ENCODE results near the gene ABR. TPM values are rescaled to one million over a fixed set of nuclear protein-coding genes. Genes with fewer than 3 reads are reported as not detected.
"Not testable (repeated sequence)": the region's sequence is repeated elsewhere in the genome, so short reads cannot be mapped to it uniquely, and the experiment has no call there.

ABR gene
- polyA plus RNA-seq, 1 donor = 29.8 TPM

DNA sequence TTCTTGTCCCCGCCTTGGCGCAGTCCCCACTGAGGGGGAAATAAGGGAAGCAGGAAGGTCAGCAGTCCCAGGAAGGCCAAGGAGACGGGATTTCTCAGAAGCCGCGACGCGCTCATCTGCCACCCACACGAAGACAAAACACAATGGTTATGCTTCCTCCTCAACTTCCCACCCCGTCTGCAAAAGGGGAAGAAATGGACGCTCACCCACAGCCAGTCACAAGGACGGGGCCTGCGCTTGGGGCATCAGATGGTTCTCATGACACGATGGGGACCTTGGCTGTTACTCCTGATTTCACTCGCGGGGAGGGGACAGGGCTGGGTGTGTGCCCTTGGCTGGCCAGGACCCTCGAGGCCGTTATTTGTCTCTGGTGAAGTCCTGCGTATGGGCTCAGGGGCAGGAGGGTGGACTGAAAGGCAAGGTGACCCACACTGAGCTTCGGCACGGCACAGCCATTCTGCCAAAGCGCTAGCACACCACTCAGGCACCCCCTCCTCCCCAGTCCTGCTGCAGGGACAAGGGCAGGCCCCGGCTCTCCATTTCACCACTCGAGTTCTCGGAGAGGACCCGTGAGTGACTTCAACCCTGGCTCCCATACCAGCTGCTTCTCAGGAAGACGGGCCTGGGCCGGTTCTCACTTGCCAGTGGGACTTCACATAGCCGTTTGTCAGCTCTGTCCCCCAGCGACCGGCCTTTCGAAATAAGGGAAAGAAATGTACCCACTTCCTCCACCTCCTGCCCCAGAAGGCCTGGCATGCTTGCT, 84.5 kb downstream of the ABR start:
- DNase-seq (ENCODE audit: low read depth) = no peak

DNA sequence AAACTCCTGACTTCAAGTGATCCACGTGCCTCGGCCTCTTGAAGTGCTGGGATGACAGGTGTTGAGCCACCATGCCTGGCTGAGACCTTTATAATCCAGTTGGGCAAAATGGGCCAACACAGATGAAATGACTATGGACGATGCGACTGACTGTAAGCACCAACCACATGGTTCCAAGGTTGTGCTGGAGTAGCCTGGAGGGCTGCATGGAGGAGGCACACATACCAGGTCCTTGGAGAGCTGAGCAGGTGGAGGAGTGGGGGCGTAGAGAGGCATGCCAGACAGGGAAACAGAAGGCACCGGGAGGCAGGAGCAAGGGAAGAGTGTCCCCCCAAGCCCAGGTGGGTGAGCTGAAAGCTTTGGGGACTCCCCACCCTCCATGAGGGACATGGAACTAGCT, 85.2 kb downstream of the ABR start:
- DNase-seq (ENCODE audit: low read depth) = no peak

DNA sequence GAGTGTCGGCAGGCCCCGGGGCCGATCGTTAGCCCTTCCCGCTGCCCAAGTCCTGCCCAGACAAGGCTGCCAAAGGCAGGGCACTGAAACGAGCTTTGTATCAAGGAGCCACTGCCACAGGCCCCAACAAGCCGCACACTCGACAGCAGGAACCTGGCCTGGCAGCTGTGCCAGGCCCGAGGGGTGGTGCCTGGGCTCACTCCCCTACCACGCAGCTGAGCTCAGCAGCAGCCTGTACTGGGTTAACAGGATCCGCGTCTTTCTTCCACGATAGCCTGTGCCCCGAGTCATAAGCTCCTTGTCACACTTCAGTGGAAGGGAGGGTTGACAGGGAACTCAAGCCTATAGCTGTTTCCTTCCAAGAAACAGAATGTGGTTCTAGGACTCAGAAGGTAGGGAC, 87.9 kb downstream of the ABR start:
- no peak for DNase-seq (ENCODE audit: low read depth)

DNA sequence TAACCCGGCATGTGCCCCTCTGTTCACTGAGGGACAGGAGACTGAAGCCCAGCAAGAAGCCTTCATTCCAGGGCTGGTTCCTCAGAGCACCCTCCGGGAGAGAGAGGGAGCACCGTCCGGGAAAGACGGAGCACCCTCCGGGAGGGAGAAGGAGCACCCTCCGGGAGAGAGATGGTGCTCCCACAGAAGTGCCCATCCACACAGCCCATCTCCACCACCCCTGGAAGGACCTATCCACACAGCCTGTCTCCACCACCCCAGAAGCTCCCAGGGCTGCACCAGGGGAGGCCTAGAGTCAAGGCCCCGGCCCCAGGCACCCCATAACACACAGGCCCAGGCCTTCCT, 88.6 kb downstream of the ABR start:
- DNase-seq (ENCODE audit: low read depth) = no peak

DNA sequence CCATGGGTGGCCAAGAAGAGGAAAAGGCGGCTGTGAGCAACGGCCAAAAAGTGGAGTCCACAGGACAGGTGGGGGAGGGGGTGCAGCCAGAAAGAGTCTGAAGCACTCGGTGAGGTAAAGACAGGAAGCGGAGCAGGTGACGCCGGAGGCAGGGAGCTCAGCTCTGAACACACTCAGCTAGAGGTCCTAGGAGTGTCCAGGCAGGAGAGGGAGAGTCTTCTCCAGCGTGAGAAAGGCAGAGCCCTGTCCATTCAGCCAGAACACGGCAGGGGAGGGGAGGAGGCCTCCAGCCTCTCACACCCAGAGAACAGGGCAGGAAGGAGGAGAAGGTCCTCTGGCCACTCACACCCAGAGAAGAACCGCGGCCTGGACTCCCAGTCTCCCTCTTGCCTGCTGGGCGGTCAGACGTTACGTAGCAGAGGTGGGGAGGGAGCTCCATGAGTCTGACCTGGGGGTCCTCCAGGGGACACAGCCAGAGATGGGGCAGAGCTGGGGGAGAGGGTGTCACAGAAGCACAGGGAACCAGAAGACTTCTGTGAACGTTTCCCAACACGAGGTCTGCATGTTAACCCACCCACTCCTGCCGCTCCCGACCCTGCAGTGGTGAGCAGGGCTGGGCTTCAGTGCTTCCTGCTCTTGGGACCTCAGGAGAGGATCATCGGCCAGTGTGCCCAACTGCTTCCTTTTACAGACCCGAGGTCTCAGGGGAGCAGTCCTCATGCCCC, 89.2 kb downstream of the ABR start:
- no peak for DNase-seq (ENCODE audit: low read depth)

DNA sequence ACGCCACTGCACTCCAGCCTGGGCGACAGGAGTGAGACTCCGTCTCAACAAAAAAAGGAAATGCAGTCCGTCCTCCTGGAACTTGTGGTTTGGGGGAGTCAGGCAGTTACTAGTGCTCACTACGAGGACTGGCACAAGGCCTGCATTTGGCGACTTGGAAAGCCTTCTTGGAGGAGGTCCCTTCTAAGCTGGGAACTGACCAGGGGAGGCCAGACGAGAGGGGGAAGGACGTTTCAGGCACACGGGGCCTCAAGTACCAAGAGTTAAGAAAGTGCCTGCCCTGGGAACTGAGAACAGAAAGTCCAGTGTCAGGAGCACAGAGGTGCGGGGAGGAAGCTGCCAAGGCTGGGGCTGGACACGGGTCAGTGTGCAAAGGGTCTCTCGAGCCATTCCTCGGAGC, 89.9 kb downstream of the ABR start:
- no peak for DNase-seq (ENCODE audit: low read depth)

DNA sequence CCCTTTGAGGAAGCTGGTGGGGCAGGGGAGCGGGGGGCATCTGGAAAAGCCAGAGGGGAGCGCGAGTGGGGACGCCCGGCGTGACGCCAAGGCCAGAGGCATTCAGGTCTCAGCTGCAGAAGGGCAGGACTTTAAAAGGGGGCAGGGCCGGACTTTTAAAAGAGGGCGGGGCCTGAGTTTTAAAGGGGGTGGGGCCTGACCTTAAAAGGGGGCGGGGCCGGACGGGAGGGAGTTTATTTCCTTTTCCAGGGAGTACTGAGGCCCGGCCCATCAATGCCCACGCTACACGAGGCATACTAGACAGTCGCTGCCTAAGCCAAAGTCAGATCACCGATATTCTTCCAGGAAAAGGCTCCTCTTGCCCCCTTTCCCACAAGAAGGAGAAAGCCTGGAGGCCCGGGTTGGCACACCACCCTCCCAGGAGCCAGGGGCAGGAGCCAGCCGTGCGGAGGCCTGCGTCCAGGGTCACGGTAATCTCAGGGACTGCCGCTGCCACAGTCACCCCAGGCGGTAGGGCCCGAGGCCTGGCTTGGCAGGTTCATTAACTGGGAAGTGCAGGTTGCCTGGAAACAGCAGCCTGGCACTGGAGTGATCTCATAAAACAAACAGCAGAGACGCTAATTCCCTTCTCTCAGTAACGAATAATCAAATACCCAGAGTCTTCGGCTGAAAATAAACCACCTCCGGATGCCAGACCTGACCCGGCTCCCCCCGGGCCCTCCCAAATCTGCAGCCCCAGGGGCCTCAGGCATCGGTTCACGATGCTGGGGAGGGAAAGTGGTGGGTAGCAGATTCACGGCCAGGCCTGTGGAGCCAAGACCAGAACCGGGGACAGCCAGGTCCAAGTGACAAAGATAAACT, 92.2 kb downstream of the ABR start:
- no peak for DNase-seq (ENCODE audit: low read depth)

DNA sequence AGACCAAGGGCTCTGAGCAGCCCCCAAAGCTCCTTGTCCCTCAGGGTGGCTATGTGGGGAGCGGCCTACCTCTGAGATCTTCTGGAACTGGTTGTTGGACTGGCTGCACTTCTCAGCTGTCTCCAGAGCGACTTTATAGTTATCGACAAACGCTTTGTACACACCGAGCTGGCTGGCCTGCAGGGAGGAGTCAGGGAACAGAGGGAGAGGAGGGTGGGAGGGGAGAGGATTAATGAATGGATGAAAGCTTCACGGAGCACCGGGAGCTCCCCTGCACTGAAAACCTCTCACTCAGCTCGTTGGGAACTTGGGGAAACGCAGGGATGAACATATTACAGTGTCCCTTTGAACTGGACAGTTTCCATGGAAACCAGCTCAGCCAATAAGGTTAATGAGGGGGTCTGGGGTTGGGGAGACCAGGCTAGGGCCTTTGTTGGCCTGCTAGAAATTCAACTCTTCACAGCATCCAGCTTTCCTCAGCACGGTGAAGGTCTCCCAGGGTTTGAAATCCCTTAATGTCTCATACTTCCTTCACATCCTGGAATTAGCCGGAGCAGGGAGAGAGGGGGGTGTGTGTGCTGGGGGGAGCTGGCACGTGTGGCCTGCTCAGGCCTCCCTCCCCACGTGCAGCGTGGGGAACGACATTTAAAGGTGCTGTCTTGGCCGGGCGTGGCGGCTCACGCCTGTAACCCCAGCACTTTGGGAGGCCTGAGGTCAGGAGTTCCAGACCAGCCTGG, 96.2 kb downstream of the ABR start:
- no peak for DNase-seq (ENCODE audit: low read depth)

DNA sequence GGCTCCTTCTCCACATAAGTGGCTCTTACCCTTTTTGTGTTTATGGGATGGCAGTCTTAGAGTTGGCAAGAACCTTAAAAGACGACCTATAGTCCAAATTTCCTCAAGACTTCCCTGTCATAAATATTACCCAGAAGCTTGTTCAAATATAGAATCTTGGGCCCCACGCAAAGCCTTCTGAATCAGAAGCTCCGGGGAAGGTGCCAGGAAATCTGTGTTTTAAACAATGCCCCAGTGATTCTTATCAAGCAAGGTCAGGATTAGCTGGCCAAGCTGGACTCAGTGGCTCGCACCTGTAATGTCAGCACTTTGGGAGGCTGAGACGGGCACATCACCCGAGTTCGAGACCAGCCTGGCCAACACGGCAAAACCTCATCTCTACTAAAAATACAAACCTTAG, 97.2 kb downstream of the ABR start:
- no peak for DNase-seq (ENCODE audit: low read depth)

DNA sequence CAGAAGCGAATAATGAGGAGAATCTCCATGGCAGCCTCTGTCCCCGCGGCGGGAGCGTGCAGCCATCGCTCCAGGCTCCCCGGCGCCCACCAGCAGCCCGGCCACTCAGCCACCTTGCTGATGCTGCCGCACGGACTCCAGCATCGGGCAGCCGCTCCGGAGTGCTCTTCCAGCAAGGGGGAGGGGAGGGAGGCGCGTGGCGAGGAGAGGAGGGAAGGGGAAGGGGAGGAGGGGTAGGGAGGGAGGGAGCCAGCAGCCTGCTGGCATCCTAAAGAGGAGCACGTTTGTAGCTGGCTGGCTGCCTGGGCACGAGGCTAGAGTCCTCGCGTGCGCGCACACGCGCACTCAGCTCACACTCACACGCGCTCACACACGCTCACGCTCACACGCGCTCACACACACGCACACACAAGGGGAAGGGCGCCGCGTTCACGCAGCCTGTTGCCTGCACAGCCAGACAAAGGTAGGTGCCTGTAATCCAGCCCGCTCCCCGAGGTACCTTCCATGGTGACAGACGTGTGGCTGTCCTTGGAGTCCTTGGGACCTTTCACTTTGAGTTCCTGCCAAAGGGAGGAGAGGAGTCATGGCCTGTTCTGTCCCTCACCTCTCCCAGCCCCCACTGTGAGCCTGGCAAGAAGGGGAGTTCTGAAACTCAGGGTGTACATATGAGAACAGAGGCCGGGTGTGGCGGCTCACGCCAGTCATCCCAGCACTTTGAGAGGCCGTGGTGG, 100.8 kb downstream of the ABR start:
- no peak for DNase-seq (ENCODE audit: low read depth)

DNA sequence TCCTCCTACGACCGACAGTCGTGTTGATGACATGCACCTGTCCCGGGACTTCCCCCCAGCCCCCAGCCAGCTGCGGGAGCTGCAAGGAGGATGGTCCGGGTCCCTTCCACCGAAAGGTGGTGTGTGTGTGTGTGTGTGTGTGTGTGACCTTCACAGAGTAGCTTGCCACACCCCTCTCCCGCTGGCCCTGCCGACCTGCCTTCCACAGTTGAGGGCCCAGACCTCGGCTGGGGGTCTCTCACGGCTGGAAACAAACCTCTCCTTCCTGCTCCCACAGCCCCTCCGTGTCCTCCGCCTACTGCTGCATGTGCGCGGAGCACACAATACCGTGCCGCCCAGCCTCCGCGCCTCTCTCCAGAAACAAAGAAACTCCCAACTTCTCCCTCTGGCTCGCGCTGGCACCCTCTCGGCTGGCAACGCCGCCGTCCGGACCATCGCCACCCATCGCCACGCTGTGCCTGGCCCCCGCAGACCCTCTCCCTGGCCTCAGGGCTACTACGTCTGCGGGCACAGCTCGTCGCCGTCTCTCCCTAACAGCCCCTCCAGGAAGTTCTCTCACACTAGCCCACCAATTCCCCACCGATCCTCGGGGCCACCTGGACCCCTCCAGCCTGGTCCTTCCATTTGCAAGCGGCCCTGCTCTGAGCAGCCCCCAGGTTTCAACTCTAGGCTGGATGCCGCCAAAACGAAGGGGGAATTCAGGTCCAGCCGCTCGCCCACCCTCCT, 101.6 kb downstream of the ABR start:
- no peak for DNase-seq (ENCODE audit: low read depth)

DNA sequence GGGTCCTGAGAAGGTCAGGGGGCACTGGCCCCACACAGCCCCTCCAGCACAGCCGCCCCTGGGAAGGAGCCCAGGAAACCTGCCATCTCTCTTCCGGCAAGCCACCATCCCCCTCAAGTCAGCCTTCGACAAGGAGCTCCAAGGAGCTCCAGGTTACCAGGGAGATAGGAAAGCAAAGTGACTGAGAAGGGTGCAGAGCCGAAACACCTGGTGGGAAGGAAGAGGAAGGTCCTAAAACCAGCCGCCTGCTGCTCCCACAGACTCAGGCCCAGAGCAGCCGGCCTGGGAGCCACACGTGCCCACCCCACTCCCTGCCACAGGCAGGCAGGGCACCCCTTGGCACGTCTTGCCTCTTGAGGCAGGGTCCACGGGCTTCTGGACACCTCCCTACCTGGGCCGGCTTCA, 102.2 kb downstream of the ABR start:
- no peak for DNase-seq (ENCODE audit: low read depth)

DNA sequence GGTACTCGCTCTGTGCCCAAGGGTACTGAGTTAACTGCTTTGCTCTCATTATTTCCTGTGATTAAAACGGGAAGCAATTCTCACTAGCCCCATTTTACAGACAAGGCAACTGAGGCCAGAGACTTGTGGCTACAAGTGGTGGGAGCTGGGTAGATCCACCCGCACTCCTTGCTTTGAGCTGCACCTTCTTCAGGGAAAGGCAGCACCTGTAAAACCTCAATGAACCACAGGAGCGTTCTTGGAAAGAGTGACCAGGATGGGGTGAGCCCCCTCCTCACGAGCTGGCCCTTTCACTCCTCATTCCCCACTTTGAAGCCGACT, 102.8 kb downstream of the ABR start:
- no peak for DNase-seq (ENCODE audit: low read depth)

DNA sequence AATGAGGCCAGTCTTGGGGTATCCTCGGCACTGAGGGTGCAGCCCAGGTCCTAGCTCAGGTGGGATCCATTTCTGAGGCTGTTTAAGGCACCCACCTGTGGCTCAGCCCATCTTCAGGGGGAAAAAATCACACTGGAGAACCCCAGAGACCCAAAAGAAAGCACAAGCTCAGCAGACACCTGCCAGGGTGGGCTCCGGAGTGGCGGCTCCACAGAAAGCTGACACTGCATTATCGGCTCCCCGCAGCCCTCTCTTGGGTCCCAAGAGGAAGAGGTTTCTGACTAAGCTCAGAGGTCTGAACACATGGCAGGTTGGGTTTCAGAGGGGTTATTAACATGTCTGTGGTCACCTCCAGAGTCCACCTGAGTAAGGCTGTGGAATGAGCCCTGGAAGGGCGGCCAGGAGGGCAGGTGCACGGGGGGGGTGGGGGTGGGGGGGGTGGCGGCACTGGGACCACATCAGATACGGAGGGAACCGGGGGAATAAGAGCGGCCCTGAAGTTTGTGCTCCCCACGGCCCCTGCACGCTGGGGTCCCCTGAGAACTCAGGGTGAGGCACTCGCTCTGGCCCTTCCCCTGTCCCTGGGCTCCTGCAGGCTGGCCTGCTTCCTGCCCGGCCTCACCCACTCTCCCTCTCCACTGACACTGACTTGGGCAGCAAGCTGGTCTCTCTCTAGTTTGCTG, 103.3 kb downstream of the ABR start:
- DNase-seq (ENCODE audit: low read depth) = no peak

DNA sequence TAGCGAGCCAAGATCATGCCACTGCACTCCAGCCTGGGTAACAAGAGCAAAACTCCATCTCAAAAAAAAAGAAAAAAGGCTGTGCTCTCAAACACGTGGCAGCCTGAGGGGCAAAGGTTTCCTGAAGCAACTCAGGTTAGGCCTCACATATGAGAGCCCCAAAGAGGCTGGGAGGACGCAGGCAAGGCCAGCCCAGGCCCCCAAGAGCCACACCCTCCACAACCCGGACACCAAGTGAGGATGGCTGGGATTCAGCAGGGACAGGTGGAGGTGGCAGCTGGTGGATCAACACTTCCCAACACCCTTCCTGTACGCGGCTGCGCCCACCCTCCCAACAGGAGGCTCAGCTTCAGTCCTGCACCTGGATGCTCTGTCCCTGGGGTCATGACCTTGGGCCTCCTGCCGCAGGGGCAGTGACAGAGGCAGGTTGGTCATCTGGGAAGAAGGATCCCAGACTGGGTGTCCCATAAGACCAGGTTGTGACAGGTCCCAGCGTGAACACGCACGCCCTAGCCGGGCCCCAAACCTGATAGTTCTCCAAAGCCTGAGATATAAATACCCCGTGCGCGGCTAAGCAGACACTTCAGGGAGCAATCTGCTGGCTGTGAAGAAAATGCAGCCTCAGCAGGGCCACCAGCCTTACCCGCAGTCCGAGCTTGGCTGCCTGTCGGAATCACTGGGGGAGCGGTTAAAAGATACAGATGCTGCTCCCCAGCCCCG, 104.7 kb downstream of the ABR start:
- DNase-seq (ENCODE audit: low read depth) = no peak

DNA sequence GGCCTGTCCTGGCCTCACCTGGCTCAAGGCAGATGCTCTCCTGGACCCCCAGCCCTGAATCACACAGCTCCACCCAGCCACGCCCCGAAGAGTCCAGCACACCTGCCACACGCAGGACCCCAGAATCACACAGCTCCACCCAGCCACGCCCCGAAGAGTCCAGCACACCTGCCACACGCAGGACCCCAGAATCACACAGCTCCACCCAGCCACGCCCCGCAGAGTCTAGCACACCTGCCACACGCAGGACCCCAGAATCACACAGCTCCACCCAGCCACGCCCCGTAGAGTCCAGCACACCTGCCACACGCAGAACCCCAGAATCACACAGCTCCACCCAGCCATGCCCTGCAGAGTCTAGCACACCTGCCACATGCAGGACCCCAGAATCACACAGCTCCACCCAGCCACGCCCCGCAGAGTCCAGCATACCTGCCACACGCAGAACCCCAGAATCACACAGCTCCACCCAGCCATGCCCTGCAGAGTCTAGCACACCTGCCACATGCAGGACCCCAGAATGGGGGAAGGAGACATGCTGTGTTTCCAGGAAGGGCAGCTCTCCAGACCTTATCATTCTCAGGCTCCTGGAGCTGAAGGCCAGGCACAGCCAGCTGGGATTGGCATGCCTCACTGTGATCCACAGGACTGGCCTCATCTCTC, 105.7 kb downstream of the ABR start:
- not testable (repeated sequence) for DNase-seq (ENCODE audit: low read depth)

DNA sequence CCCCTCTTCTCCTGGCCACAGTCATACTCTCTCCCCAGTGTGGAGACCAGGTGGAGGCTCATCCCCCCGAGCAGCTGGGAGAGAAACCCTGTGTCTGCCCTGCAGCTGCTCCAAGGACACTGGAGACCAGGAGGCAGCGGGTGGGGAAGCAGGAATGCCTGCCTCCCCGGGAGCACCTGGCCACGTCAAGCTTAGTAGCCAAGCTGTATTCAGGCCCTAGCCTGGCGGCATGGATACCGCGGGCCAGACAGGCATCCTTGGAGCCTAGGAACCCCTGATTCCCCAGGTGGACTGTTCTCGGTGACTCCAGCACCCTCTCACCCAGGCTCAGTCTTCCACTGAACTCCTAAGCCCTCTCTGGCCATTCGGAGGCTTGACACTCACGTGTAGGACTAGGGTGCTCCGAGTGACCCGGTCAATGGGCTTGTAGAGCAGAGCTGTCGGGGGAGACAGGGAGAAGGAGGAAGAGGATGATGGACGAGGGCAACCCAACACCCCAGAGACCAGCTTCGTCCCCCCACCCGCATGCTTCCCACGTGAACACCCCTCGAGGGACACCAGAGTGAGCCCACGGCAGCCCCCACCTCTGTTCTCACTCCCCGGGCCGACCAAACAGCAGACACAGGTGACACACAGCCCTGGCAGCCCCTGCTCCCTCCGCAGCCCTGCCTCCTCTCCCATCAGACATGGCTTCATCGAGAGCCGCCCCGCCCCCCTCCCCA, 106.4 kb downstream of the ABR start:
- no peak for DNase-seq (ENCODE audit: low read depth)

DNA sequence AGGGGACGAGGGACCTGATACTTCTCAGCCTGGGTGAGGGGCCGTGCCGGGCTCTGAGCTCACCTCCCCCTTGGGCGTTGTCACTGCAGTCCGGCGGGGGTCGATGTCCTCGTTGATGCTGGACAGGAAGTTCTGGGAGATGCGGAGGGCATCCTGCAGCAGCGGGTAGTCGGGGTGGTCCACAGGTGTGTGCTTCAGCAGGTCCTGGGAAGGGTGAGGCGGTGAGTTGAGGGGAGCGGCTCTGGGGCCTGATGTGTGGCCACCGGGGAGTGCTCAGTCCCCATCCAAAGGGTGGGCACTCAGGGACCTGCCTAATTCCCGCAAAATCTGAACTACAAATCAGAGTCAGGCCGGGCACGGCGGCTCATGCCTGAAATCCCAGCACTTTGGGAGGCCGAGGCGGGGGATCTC, 107.2 kb downstream of the ABR start:
- DNase-seq (ENCODE audit: low read depth) = no peak

Measured in forelimb muscle (tissue), 1 donor.